ENCODE results near the gene ADD3.

DNA sequence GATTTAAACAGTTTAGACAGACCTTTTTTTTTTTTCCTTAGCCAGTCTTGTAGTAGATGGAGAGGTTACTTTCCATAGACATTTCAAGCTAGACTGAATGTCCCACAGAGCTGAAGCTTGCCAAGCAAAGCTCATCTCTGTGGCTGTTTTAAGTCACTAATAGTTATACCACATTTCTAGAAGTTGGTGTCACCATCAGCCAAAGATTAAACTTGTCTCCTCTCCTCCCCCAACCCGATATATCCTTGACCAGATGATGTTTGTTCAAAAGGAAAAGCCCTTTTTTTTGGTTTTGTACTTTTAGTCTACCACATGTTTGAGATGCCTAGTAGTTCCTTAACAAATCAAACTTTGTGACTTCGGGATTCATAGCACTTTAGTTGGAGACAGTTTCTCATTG lies 66.1 kb downstream of the ADD3 start:
- TF ChIP-seq CTCF (IDR thresholded peaks at IDR 0.05) (no peak), POLR2A (IDR thresholded peaks at IDR 0.05) (no peak)

Measured in heart left ventricle (tissue), 13 donors.